ENCODE results near the gene WDR45B.

DNA sequence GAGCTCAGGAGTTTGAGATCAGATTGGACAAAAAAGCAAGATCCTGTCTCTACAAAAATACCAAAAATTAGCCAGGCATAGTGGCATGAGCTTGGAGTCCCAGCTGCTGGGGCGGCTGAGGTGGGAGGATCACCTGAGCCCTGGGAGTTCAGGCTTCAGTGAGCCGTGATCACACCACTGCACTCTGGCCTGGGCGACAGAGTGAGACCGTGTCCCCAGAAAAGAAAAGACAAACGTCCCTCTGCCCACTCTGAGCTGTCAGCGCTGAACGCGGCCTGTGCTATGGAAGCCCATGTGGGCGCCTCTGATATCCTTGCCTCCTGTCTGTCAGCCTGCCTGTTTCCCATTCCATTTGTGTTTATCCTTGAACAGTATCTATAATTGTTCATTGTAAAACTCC lies 78.0 kb downstream of the WDR45B start:
- TF ChIP-seq, protein P1, sequence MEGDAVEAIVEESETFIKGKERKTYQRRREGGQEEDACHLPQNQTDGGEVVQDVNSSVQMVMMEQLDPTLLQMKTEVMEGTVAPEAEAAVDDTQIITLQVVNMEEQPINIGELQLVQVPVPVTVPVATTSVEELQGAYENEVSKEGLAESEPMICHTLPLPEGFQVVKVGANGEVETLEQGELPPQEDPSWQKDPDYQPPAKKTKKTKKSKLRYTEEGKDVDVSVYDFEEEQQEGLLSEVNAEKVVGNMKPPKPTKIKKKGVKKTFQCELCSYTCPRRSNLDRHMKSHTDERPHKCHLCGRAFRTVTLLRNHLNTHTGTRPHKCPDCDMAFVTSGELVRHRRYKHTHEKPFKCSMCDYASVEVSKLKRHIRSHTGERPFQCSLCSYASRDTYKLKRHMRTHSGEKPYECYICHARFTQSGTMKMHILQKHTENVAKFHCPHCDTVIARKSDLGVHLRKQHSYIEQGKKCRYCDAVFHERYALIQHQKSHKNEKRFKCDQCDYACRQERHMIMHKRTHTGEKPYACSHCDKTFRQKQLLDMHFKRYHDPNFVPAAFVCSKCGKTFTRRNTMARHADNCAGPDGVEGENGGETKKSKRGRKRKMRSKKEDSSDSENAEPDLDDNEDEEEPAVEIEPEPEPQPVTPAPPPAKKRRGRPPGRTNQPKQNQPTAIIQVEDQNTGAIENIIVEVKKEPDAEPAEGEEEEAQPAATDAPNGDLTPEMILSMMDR (conservative IDR thresholded peaks at IDR 0.05; ENCODE audit: low read length), result no peak
- no peak for TF ChIP-seq EZH2phosphoT487 (IDR thresholded peaks at IDR 0.05; ENCODE audit: borderline replicate concordance, low read depth, low read length)
